GM21619 (cell line): ENCODE data around the gene POU1F1.
"Not testable (repeated sequence)": the region's sequence is repeated elsewhere in the genome, so short reads cannot be mapped to it uniquely, and the experiment has no call there.

Source experiments
- ATAC-seq: cut with Tn5 transposase; IDR thresholded peaks from one replicate; pipeline ENCODE4 v1.9.1; 2021; ENCODE audit not compliant: unreplicated experiment

Gene POU1F1

GRCh38 chr3:87276484-87276883, at the start of gene POU1F1:
POU1F1 (minus strand) TSS chr3:87276584; CDS start chr3:87276462, 122 bp downstream.
- no peak for ATAC-seq

GRCh38 chr3:87324609-87325008, 48.2 kb upstream of the POU1F1 start:
- no peak for ATAC-seq

- no peak for ATAC-seq
Observed at GRCh38 chr3:87320756-87321626, 44.6 kb upstream of the POU1F1 start.

- ATAC-seq: no peak
Observed at GRCh38 chr3:87318617-87319021, 42.2 kb upstream of the POU1F1 start.

GRCh38 chr3:87317779-87318178, 41.4 kb upstream of the POU1F1 start:
- ATAC-seq: no peak

- no peak for ATAC-seq
Observed at GRCh38 chr3:87313641-87314040, 37.3 kb upstream of the POU1F1 start.

- ATAC-seq: no peak
Observed at GRCh38 chr3:87311309-87311708, 34.9 kb upstream of the POU1F1 start.

GRCh38 chr3:87309601-87310000, 33.2 kb upstream of the POU1F1 start:
- no peak for ATAC-seq

- peak; percentile 61 for ATAC-seq
Observed at GRCh38 chr3:87307805-87308204, 31.4 kb upstream of the POU1F1 start.

GRCh38 chr3:87305517-87305916, 29.1 kb upstream of the POU1F1 start:
- ATAC-seq: no peak

- ATAC-seq: not testable (repeated sequence)
Observed at GRCh38 chr3:87305031-87305430, 28.6 kb upstream of the POU1F1 start.

- ATAC-seq: peak; percentile 92
Observed at GRCh38 chr3:87298111-87298718, 21.8 kb upstream of the POU1F1 start.

GRCh38 chr3:87288446-87288845, 12.1 kb upstream of the POU1F1 start:
- ATAC-seq: no peak

GRCh38 chr3:87287011-87287410, 10.6 kb upstream of the POU1F1 start:
- peak; percentile 88 for ATAC-seq

- ATAC-seq: peak; percentile 92
Observed at GRCh38 chr3:87272718-87273341, 3.6 kb downstream of the POU1F1 start.

- no peak for ATAC-seq
Observed at GRCh38 chr3:87270908-87271700, 5.3 kb downstream of the POU1F1 start.

GRCh38 chr3:87269723-87270122, 6.7 kb downstream of the POU1F1 start:
- no peak for ATAC-seq

- ATAC-seq: no peak
Observed at GRCh38 chr3:87268646-87269211, 7.7 kb downstream of the POU1F1 start.

GRCh38 chr3:87267953-87268645, 8.3 kb downstream of the POU1F1 start:
- ATAC-seq: no peak

GRCh38 chr3:87261925-87262324, 14.5 kb downstream of the POU1F1 start:
- ATAC-seq: no peak
